ENCODE measurements around the gene WDR1.

WDR1 gene, protein sequence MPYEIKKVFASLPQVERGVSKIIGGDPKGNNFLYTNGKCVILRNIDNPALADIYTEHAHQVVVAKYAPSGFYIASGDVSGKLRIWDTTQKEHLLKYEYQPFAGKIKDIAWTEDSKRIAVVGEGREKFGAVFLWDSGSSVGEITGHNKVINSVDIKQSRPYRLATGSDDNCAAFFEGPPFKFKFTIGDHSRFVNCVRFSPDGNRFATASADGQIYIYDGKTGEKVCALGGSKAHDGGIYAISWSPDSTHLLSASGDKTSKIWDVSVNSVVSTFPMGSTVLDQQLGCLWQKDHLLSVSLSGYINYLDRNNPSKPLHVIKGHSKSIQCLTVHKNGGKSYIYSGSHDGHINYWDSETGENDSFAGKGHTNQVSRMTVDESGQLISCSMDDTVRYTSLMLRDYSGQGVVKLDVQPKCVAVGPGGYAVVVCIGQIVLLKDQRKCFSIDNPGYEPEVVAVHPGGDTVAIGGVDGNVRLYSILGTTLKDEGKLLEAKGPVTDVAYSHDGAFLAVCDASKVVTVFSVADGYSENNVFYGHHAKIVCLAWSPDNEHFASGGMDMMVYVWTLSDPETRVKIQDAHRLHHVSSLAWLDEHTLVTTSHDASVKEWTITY

DNA sequence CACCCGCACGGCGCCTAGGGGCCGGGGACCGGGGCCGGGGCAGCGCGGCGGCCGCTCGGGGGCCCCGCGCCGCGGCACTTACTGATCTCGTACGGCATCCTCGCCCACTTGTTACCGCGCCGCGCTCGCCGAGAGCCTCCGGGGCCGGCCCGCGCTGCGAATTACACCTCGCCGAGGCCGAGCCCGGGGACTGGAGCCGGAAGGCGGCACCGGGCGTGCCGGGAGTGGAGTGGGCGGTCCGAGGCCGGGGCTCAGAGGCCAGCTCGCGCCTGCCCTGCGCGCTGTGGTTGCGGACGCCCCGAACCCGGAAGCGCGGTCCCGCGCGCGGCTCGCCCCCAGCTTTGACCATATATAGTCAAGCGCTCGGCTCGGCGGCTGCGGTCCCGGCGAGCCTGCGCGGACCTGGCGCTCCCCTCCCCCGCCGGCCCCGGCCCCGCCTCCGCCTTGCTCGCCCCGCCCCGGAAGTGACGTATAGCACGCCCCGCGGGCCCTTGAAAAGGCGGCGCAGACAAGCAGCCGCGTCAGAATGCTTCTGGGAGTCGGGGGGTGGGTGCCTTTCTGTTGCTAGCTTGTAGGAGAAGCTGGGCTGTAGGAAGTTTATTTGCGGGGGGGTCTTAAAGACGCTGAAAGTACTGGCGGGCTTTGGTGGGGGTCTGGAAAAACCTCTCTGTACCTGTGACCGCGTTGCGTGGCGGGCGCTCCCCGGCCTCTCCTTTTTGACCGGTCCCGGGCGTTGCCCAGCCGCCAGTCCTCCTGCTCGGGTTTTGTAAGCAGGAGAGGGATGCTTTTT, at the start of gene WDR1:
WDR1 (minus strand) TSS at position 231 of the 790 bp plus-strand sequence; CDS start at position 98, 133 bp downstream.
- peak in 50 of 51 donors; percentile 33 to 98 (median 92) for DNase-seq

- peak in 24 of 51 donors; percentile 3 to 55 (median 10) for DNase-seq
These were observed 48.3 kb upstream of the WDR1 start for GRCh38 chr4:10164877-10165283.

DNA sequence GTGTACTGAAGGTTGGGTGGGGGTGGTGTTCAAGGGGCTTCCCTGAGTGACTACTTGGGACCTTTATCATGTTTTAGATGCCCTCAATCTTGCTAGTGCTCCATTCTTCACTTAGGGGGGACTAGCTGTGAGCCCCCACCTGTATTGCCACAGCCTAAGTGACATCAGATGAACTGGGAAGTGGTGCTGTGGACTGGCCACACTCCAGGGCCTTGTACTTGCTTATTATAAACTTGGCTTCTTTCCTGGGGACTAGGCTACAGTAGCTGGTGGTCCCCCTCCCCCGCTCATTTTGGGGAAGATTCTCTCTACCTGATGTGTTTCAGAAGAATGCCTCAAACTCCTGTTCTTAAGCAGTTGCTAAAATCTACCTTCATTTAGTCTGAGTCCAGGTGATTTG, 46.7 kb upstream of the WDR1 start:
- DNase-seq: no peak

GRCh38 chr4:10162341-10163000, 45.9 kb upstream of the WDR1 start:
- no peak for DNase-seq

GRCh38 chr4:10161840-10162239, 45.2 kb upstream of the WDR1 start:
- no peak for DNase-seq

DNA sequence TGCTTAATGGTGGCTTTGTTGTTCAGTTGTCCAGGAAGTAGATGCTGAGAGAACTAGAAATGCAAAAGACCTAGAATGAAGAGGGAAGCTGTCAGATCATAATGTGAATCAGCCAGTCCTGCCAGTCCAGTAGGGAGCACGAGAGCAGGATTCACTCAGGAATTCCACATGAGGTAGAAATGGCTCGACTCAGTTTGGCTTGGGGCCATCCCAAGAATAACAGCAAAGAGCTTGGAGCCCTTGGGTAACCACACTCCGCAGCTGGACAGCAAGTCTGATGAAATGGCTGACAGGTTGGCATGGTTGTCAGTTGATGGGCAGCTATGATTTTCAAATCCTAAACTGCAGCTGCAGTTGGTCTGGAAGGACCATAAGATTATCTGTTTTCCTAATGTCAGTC, 44.5 kb upstream of the WDR1 start:
- DNase-seq: no peak

GRCh38 chr4:10160281-10160856, 43.8 kb upstream of the WDR1 start:
- peak in 1 of 51 donors; percentile 1 for DNase-seq

DNA sequence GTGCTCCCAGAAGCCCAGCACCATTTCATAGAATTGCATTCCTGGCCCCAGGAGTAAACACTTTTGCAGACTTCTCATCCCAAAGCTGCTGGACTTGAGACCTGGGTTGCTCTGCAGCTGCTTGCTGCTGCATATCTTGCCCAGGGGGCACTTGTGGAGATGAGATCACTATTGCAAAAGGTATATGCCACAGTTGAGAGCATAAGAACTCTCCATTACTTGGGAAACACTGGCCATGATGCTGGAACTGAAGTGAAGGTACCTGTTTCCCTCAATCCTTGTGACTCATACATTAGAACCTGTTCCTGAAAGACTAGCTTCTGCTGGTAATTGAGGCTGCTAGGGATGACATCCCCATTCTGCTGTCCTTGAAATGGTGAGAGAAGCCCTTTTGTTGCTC, 43.1 kb upstream of the WDR1 start:
- DNase-seq: no peak

GRCh38 chr4:10158333-10158942, 41.8 kb upstream of the WDR1 start:
- DNase-seq: no peak

DNA sequence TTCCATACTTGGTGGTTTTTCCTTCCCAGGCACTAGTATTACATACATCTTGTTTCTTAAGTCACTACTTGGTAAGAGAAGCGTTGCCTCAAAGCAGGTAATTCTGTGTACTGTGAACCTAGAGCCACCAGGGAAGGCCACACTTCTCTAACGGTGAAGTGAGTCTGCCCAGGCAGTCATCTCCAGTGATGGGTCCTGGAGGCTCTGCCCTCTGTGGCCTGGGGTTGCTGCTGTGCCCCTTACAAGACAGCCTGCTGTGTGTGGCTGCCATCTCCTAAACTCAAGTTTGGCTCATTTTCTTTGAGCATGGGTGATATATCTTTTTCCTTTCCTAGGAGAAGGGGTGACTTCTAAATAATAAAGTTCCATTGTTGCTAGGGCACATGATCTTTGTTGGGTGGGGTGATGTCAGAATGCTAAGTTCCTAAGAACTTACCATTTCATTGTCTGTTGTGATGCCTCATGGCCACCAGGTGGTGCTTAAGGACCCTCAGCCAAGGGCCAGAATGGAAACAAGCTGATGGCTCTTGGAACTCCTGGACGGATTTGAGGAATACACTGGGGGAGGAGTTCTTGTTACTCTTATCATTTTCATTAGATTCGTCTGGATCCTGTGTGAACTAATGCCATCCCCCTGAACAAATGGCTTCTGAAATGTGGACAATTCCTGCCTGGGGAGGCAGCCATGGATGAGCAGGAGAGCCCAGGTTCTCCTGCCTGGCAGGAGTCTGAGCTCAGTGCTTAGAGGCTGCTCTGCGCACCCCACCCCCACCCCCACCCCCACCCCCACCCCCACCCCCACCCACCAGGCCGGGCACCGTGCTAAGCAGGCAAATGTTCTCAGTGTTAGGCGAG, 41.1 kb upstream of the WDR1 start:
- peak in 31 of 51 donors; percentile 1 to 56 (median 24) for DNase-seq

DNA sequence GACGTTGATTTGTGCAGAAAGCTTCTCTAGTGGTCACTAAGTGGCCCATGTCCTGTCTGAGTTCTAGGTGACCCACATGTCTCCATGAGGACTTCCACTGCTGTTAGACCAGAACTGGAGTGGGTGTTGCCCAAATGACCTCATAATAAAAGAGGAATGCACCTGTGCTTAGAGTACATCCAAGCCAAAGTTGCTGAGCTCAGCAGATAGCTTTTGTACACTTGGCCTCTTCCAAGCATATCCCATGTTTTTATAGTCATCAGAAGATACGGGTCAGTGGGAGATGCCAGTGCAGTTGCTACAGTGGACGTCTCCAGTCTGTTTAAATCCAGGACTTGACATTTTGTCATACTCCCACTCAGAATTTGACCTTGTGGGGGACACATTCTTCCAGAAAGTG, 37.6 kb upstream of the WDR1 start:
- DNase-seq: no peak

- no peak for DNase-seq
These were observed 36.6 kb upstream of the WDR1 start for GRCh38 chr4:10153161-10153560.

- DNase-seq: no peak
These were observed 34.6 kb upstream of the WDR1 start for GRCh38 chr4:10151182-10151581.

- DNase-seq: no peak
These were observed 28.4 kb upstream of the WDR1 start for GRCh38 chr4:10144966-10145365.

DNA sequence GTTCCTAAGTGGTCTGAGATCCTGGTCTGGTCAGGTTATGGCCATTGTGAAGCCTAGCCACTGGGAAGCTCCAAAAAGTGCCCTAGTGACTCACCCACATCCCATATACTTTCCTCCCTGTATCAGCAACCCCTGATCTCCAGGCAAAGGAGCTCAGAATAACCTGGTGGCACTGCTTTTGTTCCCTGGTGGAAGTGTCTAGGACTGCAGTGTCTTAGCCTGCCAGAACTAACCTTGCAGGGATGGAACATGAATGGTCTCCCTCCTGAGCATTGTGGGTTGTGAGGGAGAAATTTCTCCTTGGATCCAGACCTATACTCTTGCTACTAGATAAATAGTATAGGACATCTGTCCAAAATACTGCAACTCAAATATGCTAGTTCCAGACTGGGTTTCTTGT, 27.9 kb upstream of the WDR1 start:
- no peak for DNase-seq

DNA sequence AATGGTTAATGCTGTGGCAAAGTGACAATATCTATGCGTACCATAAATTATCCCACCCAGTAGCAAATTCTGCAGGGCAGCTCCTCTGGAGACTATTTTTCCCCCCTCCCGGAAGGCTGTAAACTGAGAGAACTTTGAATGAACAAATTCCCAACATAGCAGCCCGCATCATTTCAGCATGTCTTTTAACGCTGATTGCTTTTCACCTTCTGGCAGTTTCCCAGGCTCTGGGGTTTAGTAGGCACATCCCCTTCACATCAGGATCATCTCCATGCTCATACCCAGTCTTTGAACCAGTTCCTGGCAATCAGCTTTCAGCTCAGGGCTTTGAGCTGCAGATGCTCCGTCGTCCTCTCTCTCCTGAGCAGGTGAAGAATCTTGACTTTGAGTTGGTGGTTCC, 26.6 kb upstream of the WDR1 start:
- no peak for DNase-seq

GRCh38 chr4:10140866-10141759, 24.5 kb upstream of the WDR1 start:
- no peak for DNase-seq

GRCh38 chr4:10139518-10139917, 22.9 kb upstream of the WDR1 start:
- DNase-seq: no peak

DNA sequence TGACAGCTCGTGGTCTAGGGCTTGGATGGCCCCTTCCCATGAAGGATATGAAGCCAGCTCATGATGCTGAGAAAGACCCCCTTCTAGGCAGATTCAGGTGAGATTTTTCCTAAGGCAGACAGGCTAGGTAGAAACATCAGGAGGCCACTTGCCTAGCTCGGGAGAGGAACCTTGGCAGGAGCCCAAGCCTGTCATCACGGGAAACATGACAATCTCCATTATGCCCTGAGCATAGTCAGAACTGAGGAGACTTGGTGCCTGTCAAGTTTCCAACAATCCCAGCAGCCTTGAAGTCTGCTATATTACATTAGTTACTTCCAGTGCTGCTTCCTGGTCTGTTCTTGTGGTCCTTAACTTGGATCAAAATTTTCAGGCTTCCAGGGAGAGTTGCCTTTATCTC, 18.7 kb upstream of the WDR1 start:
- no peak for DNase-seq
